Spleen (tissue), 7 donors: ENCODE data around the gene TFRC.

Experiments used
- CTCF ChIP-seq, 11 experiments: fragments of 200-600 bp in 7 of 11; fragments of 450-650 bp in 4 of 11; sonication (generic) in 4 of 11; IDR thresholded peaks in 8 of 11; conservative IDR thresholded peaks in 3 of 11; 1 replicate in 7 of 11; 2 replicates in 4 of 11; pipeline versions ENCODE4 v1.4.0 to v1.8.0; 2016 to 2021; ENCODE audit warnings: antibody characterized with exemption in 11 of 11, inconsistent platforms in 4 of 11, mild to moderate bottlenecking in 1 of 11
- POLR2A ChIP-seq, 3 donors: fragments of 450-650 bp; IDR thresholded peaks; one replicate each; pipeline ENCODE4 v1.5.1; 2017; ENCODE audit warnings: antibody characterized with exemption in 3 of 3, mild to moderate bottlenecking in 1 of 3
- POLR2AphosphoS5 ChIP-seq, 3 donors: sonication (generic); formaldehyde crosslinking; IDR thresholded peaks; one replicate each; pipeline ENCODE4 v1.5.1; 2017; ENCODE audit warnings: antibody characterized with exemption in 3 of 3
- donor health status: DM: no; HTN: no; CAD: no; lungs with moderate emphysema.
- donor health status: DM: no; HTN: no; CAD: no.
- donor health status: DM: no; HTN: no; CAD: no.

GRCh38 chr3:195999896-196000295 lies 82.0 kb downstream of the TFRC start:
- TF ChIP-seq CTCF (IDR thresholded peaks at IDR 0.05 in 8 of 11, conservative IDR thresholded peaks at IDR 0.05 in 3 of 11) (no peak), POLR2A (IDR thresholded peaks at IDR 0.05) (no peak), POLR2AphosphoS5 (IDR thresholded peaks at IDR 0.05) (no peak)
